ENCODE measurements around the gene AFM.
"Not testable (repeated sequence)": the region's sequence is repeated elsewhere in the genome, so short reads cannot be mapped to it uniquely, and the experiment has no call there.

Gene AFM

DNA sequence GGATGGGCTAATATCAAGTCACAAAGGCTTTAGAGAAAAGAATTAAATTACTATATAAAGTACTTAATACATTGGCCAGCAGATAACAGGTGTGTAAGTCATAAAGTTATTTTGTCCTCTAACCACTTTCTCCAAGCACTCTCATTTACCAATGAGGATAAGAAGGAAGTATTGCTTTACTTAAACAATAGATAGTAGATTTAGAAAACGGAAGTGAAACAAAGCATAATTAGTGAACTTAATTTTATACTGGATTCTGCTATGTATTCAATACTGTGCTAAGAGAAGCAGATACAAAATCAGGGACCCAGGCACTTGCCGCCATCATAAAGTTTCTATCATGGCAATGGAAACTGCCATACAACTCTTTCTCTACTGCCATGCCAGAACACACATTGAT is 24.0 kb downstream of the AFM start:
- no peak for DNase-seq (ENCODE audit: low read depth)

DNA sequence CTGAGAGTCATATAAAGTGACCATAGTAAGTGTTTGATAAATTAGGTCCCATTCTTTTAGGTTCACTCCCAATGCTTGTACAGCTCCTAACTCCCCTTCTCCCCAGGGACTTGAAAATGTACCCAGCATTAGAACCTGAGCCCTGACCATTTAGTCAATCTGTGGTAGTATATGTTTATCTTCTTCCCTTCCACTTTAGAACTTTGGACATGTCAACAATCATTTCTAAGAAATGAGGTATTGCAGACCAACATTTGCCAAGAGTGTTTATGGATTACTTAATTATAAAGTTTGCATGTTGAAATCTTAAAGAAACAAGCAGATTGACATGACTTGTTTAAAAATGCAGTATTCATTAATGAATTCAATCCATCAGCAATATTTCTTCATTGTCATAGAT is 26.0 kb downstream of the AFM start:
- no peak for DNase-seq (ENCODE audit: low read depth)

DNA sequence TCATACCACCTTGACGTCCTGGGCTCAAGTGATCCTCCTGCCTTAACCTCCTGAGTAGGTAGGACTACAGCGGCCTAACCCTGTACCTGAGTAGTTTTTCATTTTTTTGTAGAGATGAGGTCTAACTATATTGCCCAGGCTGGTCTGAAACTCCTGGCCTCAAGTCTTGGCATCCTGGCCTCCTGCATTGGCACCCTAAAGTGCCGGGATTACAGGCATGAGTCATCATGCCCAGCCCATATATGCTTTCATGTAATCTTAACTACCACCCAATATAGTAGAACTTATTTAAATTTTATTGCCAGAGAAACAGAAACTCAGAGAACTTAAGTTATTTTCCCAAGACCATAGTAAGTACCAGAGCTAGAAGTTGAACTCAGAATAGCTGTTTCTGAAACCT is 27.1 kb downstream of the AFM start:
- no peak for DNase-seq (ENCODE audit: low read depth)

DNA sequence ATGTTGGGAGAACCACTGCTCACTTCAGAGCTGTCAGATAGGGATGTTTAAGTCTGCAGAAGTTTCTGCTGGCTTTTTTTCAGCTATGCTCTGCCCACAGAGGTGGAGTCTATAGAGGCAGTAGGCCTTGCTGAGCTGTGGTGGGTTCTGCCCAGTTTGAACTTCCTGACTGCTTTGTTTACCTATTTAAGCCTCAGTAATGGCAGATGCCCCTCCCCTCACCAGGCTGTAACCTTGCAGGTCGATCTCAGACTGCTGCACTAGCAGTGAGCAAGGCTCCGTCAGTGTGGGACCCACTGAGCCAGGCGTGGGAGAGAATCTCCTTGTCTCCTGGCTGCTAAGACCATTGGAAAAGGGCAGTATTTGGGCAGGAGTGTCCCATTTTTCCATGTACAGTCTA is 36.8 kb downstream of the AFM start:
- DNase-seq (ENCODE audit: low read depth), result no peak

DNA sequence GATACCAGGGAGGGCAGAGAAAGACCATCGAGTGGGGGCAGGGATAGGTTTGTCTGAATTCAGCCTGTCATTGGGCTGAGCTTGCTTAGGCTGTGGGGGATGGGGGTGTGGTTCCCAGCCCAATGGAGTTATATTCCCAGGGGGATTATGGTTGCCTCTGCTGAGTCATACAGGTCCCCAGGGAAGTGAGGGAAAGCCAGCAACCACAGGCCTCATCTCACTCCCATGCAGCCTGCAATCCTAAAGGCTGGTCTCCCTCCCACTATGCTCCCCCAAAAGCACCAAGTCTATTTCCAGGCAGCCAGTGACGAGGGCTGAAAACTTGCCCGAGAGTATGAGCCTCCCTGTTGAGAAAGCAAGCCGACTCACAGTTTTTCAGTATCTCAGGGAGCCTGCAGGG is 39.3 kb downstream of the AFM start:
- no peak for DNase-seq (ENCODE audit: low read depth)

DNA sequence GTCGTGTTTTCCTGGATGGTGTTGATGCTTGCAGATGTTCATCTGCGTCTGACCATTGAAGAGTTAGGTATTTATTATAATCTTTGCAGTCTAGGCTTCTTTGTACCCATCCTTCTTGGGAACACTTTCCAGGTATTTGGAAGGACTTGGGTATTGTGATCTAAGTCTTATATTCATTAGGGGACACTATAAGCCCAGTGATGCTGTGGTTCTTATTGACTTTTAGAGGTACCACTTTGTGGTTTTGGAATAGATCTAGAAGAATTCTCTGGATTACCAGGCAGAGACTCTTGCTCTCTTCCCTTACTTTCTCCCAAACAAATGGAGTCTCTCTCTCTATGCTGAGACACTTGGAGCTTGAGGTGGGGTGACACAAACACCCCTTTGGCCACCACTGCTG is 41.6 kb downstream of the AFM start:
- no peak for DNase-seq (ENCODE audit: low read depth)

GRCh38 chr4:73525611-73526010 is 44.1 kb downstream of the AFM start:
- no peak for DNase-seq (ENCODE audit: low read depth)

DNA sequence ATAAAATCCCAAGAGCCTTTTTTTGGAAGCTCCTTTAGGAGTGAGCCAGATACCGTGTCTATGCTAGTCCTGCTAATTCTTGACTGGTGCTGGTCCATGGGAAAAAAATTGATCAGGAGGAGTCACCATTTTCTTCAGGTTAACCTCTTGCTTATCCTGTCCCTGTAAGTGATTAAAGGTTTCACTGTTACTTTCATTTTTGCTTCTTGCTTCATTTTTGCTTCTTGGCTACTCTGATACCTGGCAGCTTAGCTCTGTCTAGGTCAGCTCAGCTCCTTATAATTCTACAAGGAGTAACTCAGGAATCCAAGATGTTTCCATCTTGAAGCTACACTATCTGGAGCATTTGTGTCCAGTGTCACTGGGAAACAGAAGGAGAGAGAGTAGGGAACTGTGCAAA is 45.7 kb downstream of the AFM start:
- DNase-seq (ENCODE audit: low read depth), result no peak

- DNase-seq (ENCODE audit: low read depth), result no peak
Observed at GRCh38 chr4:73528171-73528570, 46.6 kb downstream of the AFM start.

DNA sequence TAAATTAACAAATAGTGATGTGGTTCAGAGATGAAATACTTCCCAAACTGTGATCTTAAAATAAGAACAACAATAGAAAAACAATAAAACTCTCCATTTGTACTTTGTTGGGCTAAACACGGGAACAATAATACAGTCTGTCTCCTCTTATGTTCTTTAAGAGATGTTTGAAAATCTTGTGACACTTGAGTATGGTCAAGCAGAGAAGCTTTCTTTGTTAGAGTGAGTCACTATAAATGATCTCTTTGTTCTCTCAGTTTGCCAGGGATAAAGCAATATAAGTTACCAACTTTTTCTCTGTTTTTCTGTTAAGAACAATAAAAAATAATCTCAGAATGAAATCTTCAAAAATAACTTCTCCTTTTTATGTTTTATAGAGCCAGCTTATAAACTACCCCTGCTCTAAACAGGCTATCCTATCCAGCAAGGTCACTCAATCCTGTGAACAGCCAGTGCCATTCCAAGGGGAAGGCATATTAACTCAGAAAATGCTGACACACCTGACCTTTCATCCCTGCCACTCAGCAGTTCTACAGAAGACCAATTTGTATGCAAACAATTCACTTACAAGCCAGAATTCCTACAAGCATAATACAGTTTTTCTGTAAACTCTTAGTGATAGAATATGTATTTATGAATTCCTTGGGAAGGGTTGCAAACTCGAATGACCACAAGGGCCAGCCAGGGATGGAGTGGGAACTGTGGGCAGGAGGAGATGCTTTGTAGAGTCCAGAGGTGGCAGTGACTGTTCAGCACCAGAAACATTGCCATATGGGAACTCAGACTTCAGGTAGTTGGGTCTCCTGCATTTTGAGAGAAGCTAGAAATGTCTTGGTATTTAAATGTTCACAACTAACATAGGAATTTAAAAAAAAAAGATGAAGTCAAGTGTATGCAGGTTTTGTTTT is 52.2 kb downstream of the AFM start:
- no peak for DNase-seq (ENCODE audit: low read depth)

DNA sequence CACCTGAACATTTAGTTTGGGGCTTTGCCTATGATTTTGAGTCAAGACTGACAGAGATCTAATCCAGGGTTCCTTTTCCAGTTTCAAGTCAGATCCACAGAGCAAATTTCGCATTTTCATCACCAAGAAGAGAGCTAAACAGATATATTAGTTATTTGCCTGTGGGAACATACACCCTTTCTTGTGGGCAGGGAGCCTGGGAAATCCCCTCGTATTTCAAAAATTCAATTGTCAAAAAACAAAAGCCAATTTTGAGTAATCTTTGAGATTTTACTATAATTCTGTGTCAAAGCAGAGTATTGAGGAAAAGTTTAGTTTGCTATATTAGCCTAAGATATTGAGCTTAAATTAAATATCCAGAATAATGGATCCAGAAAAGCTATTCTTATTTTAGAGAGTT is 56.6 kb downstream of the AFM start:
- DNase-seq (ENCODE audit: low read depth), result no peak

DNA sequence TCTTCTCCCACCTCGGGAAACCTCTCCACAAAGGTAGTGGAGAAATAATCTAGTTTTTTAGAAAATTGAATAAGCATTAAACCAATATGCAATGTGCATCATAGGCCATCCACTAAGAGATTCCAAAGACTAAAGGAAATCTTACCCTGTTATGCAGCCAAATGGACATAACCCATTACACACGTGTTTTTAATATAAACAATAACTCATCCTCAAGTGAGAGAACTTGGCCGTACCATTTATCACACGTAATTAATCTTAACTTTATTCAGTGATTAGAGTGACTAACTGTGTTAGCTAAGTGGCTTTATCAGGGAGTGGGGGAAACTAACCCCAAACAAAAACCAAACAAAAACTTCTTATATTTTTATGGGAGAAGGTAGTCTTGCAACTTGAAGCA is 57.8 kb downstream of the AFM start:
- no peak for DNase-seq (ENCODE audit: low read depth)

GRCh38 chr4:73540826-73541225 is 59.3 kb downstream of the AFM start:
- no peak for DNase-seq (ENCODE audit: low read depth)

- no peak for DNase-seq (ENCODE audit: low read depth)
Observed at GRCh38 chr4:73541251-73541650, 59.7 kb downstream of the AFM start.

- DNase-seq (ENCODE audit: low read depth), result no peak
Observed at GRCh38 chr4:73544620-73545019, 63.1 kb downstream of the AFM start.

GRCh38 chr4:73550865-73551264 is 69.3 kb downstream of the AFM start:
- DNase-seq (ENCODE audit: low read depth), result not testable (repeated sequence)

All from activated T-helper 9 cell treated with anti-CD3 and anti-CD28 coated beads, Interleukin-2, amount 50 U/mL, for 16 hours (primary cell).